GM23248 (cell line): Measurements from ENCODE around the gene NR3C2. TPM values are rescaled to one million over a fixed set of nuclear protein-coding genes. Genes with fewer than 3 reads are reported as not detected.

ENCODE experiments used
- DNase-seq: peaks from one replicate; pipeline ENCODE4 v3.0.0-alpha.2; 2015
- H2AFZ ChIP-seq: fragments of 200-600 bp; sonication (generic); 2 replicates; pipeline ENCODE4 v1.6.1; 2016; ENCODE audit warnings: antibody characterized with exemption
- H3F3A ChIP-seq: fragments of 200-600 bp; sonication (generic); 2 replicates; pipeline ENCODE4 v1.6.1; 2016; ENCODE audit warnings: mild to moderate bottlenecking, antibody characterized with exemption, mixed run types; ENCODE audit not compliant: insufficient read depth
- H3K27ac ChIP-seq: fragments of 200-600 bp; sonication (generic); 2 replicates; pipeline ENCODE4 v1.5.1; 2016; ENCODE audit warnings: mild to moderate bottlenecking
- H3K27me3 ChIP-seq: fragments of 200-600 bp; sonication (generic); replicated peaks from 2 replicates; pipeline ENCODE4 v1.6.1; 2016; ENCODE audit warnings: mild to moderate bottlenecking; ENCODE audit not compliant: insufficient read depth
- H3K36me3 ChIP-seq: fragments of 200-600 bp; sonication (generic); 2 replicates; pipeline ENCODE4 v1.6.1; 2016; ENCODE audit warnings: low read depth, mild to moderate bottlenecking
- H3K4me1 ChIP-seq: fragments of 200-600 bp; sonication (generic); 2 replicates; pipeline ENCODE4 v1.6.1; 2016; ENCODE audit warnings: mild to moderate bottlenecking; ENCODE audit not compliant: insufficient read depth
- H3K4me2 ChIP-seq: fragments of 200-600 bp; sonication (generic); one replicate; pipeline ENCODE4 v1.6.1; 2016; ENCODE audit warnings: mild to moderate bottlenecking; ENCODE audit not compliant: unreplicated experiment
- H3K4me3 ChIP-seq: fragments of 200-600 bp; sonication (generic); 2 replicates; pipeline ENCODE4 v1.5.1; 2016; ENCODE audit warnings: mild to moderate bottlenecking
- H3K79me2 ChIP-seq: fragments of 200-600 bp; sonication (generic); 2 replicates; pipeline ENCODE4 v1.6.1; 2016; ENCODE audit warnings: mild to moderate bottlenecking; ENCODE audit not compliant: insufficient read depth
- H3K9ac ChIP-seq: fragments of 200-600 bp; sonication (generic); 2 replicates; pipeline ENCODE4 v1.6.1; 2016; ENCODE audit warnings: mild to moderate bottlenecking
- H3K9me2 ChIP-seq: fragments of 200-600 bp; sonication (generic); 2 replicates; pipeline ENCODE4 v1.6.1; 2016; ENCODE audit warnings: mixed run types, mild to moderate bottlenecking, moderate library complexity; ENCODE audit not compliant: insufficient read depth
- H3K9me3 ChIP-seq: fragments of 200-600 bp; sonication (generic); one replicate; pipeline ENCODE4 v1.6.1; 2017; ENCODE audit warnings: low read depth
- H4K20me1 ChIP-seq: fragments of 200-600 bp; sonication (generic); 2 replicates; pipeline ENCODE4 v1.6.0; 2016; ENCODE audit not compliant: insufficient read depth
- EZH2 ChIP-seq: fragments of 200-600 bp; sonication (generic); IDR thresholded peaks from 2 replicates; pipeline ENCODE4 v1.6.1; 2018; ENCODE audit warnings: antibody characterized with exemption, mild to moderate bottlenecking; ENCODE audit not compliant: insufficient read depth, poor library complexity, severe bottlenecking
- EZH2phosphoT487 ChIP-seq: fragments of 200-600 bp; sonication (generic); IDR thresholded peaks from 2 replicates; pipeline ENCODE4 v1.6.1; 2018; ENCODE audit warnings: antibody characterized with exemption, moderate library complexity, mild to moderate bottlenecking, low read depth; ENCODE audit not compliant: insufficient read depth
- WGBS, 2 experiments: methylation state at CpG; one replicate each; pipeline ENCODE4 v1.1.6; 2015 to 2017; ENCODE audit warnings: low lambda C conversion rate in 2 of 2, low coverage in 1 of 2; ENCODE audit errors: missing lambda C conversion rate in 2 of 2; 5-methylcytosine and 5-hydroxymethylcytosine counted together
- in situ Hi-C: fragments of 300-500 bp; cut with MboI; formaldehyde crosslinking; loops from 2 replicates; pipeline ENCODE4 v1.15.0; 2020
- polyA plus RNA-seq: library from polyadenylated mRNA; unstranded; fragments of >200 nt; fragmentation: Nextera tagmentation; extraction: Ambion mirVana; gene quantifications from 2 replicates; pipeline ENCODE4 v1.2.1, GENCODE V29; 2016
- total RNA-seq: library from RNA; depleted of rRNA; stranded (reverse); fragments of >200 nt; shearing (Covaris generic); gene quantifications from 2 replicates; pipeline ENCODE4 v1.2.3, GENCODE V29; 2014

Gene NR3C2
- total and polyA plus RNA-seq, 2 experiments from 2014 or later = 0.04 TPM; not detected in 1

DNA sequence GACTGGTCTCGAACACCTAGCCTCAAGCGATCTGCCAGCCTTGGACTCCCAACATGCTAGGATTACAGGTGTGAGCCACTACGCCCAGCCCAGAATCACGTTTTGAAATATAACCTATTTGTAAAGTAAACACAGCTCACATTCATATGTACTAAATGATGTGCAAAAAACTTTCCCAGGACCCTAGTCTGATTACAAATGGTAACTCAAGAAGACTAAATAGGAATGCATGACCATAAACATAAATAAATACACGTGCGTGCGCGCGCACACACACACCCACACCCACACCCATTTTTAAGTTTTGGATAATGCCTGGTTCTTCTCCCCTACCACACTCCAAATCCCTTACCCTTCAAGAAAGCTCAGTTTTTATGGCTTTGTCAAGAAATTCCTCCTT lies 163.9 kb downstream of the NR3C2 start:
- Histone ChIP-seq H3F3A (no peaks in the 10 kb centered on the region), H3K36me3 (no peaks in the 10 kb centered on the region), H3K9me3 (no peaks in the 10 kb centered on the region), H3K27ac (no peak overlapping the region), H3K4me2 (no peak overlapping the region), H3K4me3 (no peak overlapping the region), H3K4me1 (no peaks in the 10 kb centered on the region), H3K27me3 (no peaks in the 10 kb centered on the region), H3K79me2 (no peaks in the 10 kb centered on the region), H2AFZ (no peak overlapping the region), H4K20me1 (no peaks in the 10 kb centered on the region), H3K9me2 (no peaks in the 10 kb centered on the region), H3K9ac (no peak overlapping the region)
- 78 to 80% methylated on average over 9 of the region's 9 CpGs for WGBS, 2 experiments
- in situ Hi-C loops = no loop called here
- no peak for TF ChIP-seq EZH2phosphoT487
- no peak for TF ChIP-seq EZH2
- no peak for DNase-seq

DNA sequence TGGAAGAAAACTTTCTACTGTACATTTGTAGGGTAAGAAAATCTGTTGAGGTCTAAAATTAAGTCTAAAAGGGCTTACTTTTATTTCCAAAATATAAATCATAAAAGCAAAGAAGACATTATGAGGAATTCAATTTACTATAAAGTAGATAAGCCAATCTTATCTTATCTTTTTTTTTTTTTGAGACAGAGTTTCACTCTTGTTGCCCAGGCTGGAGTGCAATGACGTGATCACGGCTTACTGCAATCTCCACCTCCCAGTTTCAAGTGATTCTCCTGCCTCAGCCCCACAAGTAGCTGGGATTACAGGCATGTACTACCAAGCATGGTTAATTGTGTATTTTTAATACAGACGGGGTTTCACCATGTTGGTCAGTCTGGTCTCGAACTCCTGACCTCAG lies 166.9 kb downstream of the NR3C2 start:
- Histone ChIP-seq H3K4me2 (no peak overlapping the region), H3K36me3 (no peaks in the 10 kb centered on the region), H3K27me3 (no peaks in the 10 kb centered on the region), H3K9me3 (no peaks in the 10 kb centered on the region), H3K4me3 (no peak overlapping the region), H3K27ac (no peak overlapping the region), H3K79me2 (no peaks in the 10 kb centered on the region), H3K4me1 (no peaks in the 10 kb centered on the region), H3K9me2 (no peaks in the 10 kb centered on the region), H4K20me1 (no peaks in the 10 kb centered on the region), H2AFZ (no peak overlapping the region), H3K9ac (no peak overlapping the region), H3F3A (no peaks in the 10 kb centered on the region)
- 60 to 68% methylated on average over 4 of the region's 4 CpGs for WGBS, 2 experiments
- in situ Hi-C loops = no loop called here
- no peak for DNase-seq
- TF ChIP-seq EZH2phosphoT487 = no peak
- TF ChIP-seq EZH2 = no peak

DNA sequence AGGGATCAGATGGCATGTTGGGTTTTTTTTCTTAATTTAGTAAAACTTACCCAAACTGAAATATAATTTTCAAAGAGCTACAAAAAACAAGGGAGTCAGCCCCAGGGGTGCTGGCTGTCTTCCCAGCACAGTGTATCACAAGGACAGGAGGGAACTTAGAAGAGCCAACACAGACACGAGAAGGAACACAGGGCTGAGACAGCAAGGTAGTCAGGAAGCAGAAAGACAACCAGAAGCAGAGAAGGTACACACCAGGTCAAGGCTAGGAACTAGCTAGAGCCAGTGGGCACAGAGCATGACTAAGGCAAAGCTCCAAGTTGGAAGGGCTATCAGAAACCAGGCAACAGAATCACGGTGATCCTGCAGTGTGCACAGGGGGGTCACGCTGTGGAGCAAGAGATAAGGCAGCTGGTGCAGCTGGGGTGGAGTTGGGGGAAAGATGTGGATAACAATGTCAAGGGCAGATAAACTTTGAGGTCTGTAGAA lies 168.7 kb downstream of the NR3C2 start:
- Histone ChIP-seq H3K4me1 (no peaks in the 10 kb centered on the region), H4K20me1 (no peaks in the 10 kb centered on the region), H3K9me3 (no peaks in the 10 kb centered on the region), H3K9me2 (no peaks in the 10 kb centered on the region), H3F3A (no peaks in the 10 kb centered on the region), H3K36me3 (no peaks in the 10 kb centered on the region), H3K79me2 (no peaks in the 10 kb centered on the region), H3K4me3 (no peak overlapping the region), H3K9ac (no peak overlapping the region), H3K27ac (no peak overlapping the region), H3K4me2 (no peak overlapping the region), H3K27me3 (no peaks in the 10 kb centered on the region), H2AFZ (no peak overlapping the region)
- in situ Hi-C loops = no loop called here
- WGBS, 2 experiments = 35 to 39% methylated on average over 3 of the region's 3 CpGs
- TF ChIP-seq EZH2phosphoT487 = no peak
- DNase-seq = no peak

DNA sequence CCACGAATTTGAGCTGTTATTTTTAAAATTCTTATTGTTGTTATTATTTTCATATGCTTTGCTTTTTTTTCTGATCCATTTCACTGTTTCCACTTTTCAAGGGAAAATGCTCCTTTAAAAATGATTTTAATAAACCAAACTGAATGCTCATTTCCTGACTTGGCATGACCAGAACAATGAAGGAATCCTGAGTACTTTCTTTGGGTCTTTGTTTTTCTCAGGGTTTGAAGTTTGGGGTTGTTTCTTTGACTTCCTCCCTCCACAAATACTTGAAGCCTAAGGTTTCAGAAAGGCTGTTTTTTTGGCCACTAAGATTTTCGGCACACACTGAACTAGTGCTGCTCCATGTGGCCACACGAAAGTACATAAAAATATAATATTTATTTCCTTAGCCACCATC lies 171.0 kb downstream of the NR3C2 start:
- no peaks in the 10 kb centered on the region for H3K27me3 ChIP-seq
- H3K79me2 ChIP-seq = no peaks in the 10 kb centered on the region
- DNase-seq = no peak
- H3K4me3 ChIP-seq = no peak overlapping the region
- H3K9me3 ChIP-seq = no peaks in the 10 kb centered on the region
- no peaks in the 10 kb centered on the region for H3F3A ChIP-seq
- H3K27ac ChIP-seq = no peak overlapping the region
- H4K20me1 ChIP-seq = no peaks in the 10 kb centered on the region
- WGBS, 2 experiments = 24 to 29% methylated on average over 3 of the region's 3 CpGs
- no peak overlapping the region for H3K9ac ChIP-seq
- TF ChIP-seq EZH2phosphoT487 (no peak), EZH2 (no peak)
- no peaks in the 10 kb centered on the region for H3K9me2 ChIP-seq
- no peak overlapping the region for H2AFZ ChIP-seq
- in situ Hi-C loops = no loop called here
- H3K36me3 ChIP-seq = no peaks in the 10 kb centered on the region
- H3K4me2 ChIP-seq = no peak overlapping the region
- no peaks in the 10 kb centered on the region for H3K4me1 ChIP-seq

DNA sequence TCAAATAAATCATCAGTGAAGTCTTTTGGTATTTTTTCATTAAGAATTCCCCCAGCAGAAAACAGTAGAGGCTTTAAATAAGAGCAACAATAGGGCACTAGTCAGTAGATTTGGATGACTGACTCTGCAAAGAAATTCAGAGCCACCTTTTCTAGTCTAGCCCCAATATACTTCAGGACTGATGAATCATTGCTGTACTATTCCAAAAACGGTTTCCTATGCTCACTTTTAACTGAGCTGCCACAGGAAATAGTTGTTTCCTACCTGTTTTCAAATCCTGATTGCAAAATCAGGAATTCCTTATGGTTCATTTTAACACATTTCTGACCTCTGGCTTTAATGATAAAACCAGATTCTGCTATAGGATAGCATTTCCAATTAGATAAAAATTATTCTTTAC lies 171.6 kb downstream of the NR3C2 start:
- H3K27ac ChIP-seq = no peak overlapping the region
- no peaks in the 10 kb centered on the region for H3K79me2 ChIP-seq
- no peak overlapping the region for H3K9ac ChIP-seq
- H3K9me2 ChIP-seq = no peaks in the 10 kb centered on the region
- no peak overlapping the region for H3K4me3 ChIP-seq
- no peaks in the 10 kb centered on the region for H3K36me3 ChIP-seq
- no peak overlapping the region for H2AFZ ChIP-seq
- no peaks in the 10 kb centered on the region for H4K20me1 ChIP-seq
- no peak overlapping the region for H3K4me2 ChIP-seq
- no peaks in the 10 kb centered on the region for H3K9me3 ChIP-seq
- H3F3A ChIP-seq = no peaks in the 10 kb centered on the region
- TF ChIP-seq EZH2phosphoT487 = no peak
- no peak for TF ChIP-seq EZH2
- no peak for DNase-seq
- 4 to 7% methylated on average over 1 of the region's 1 CpG for WGBS, 2 experiments
- in situ Hi-C loops = no loop called here
- H3K27me3 ChIP-seq = no peaks in the 10 kb centered on the region
- H3K4me1 ChIP-seq = no peaks in the 10 kb centered on the region
